ENCODE results near the gene ITGA1. TPM values are rescaled to one million over a fixed set of nuclear protein-coding genes. Genes with fewer than 3 reads are reported as not detected.

The ITGA1 gene
- total RNA-seq, 4 donors from 2014 or later: 2.4 to 10.7 (median 5.4) TPM

- intact Hi-C loops (cut with DNase I; ENCODE audit: low total_unique reads): no loop called here
- WGBS, 2 donors: 81 to 85% methylated on average over 3 of the region's 3 CpGs
- H3K4me3 ChIP-seq (ENCODE audit: low read depth, poor library complexity, severe bottlenecking): no peak overlapping the region
These were observed 61.8 kb downstream of the ITGA1 start for GRCh38 chr5:52849544-52849943.

GRCh38 chr5:52853650-52854049, 65.9 kb downstream of the ITGA1 start:
- H3K4me3 ChIP-seq (ENCODE audit: low read depth, poor library complexity, severe bottlenecking): no peak overlapping the region
- WGBS, 2 donors: 23 to 50% methylated on average over 2 of the region's 2 CpGs
- intact Hi-C loops (cut with DNase I; ENCODE audit: low total_unique reads): no loop called here
- no peak for TF ChIP-seq POLR2A (IDR thresholded peaks at IDR 0.05)
- no peak for TF ChIP-seq CTCF (IDR thresholded peaks at IDR 0.05)
- no peak for DNase-seq (ENCODE audit: low spot score in 2 of 2)

More at GRCh38 chr5:52849544-52849943, 61.8 kb downstream of the ITGA1 start:
- DNase-seq (ENCODE audit: low spot score in 2 of 2): no peak
- TF ChIP-seq POLR2A (IDR thresholded peaks at IDR 0.05) (no peak), CTCF (IDR thresholded peaks at IDR 0.05) (no peak)

GRCh38 chr5:52854301-52854700, 66.6 kb downstream of the ITGA1 start:
- WGBS, 2 donors: 60 to 61% methylated on average over 2 of the region's 2 CpGs
- intact Hi-C loops (cut with DNase I; ENCODE audit: low total_unique reads): no loop called here
- DNase-seq (ENCODE audit: low spot score in 2 of 2): no peak
- TF ChIP-seq CTCF (IDR thresholded peaks at IDR 0.05) (no peak), POLR2A (IDR thresholded peaks at IDR 0.05) (no peak)
- H3K4me3 ChIP-seq (ENCODE audit: low read depth, poor library complexity, severe bottlenecking): no peak overlapping the region

- H3K4me3 ChIP-seq (ENCODE audit: low read depth, poor library complexity, severe bottlenecking): no peak overlapping the region
- TF ChIP-seq POLR2A (IDR thresholded peaks at IDR 0.05) (no peak), CTCF (IDR thresholded peaks at IDR 0.05) (no peak)
- no peak for DNase-seq (ENCODE audit: low spot score in 2 of 2)
- WGBS, 2 donors: 83 to 90% methylated on average over 2 of the region's 2 CpGs
- intact Hi-C loops (cut with DNase I; ENCODE audit: low total_unique reads): no loop called here
These were observed 67.2 kb downstream of the ITGA1 start for GRCh38 chr5:52854949-52855348.

GRCh38 chr5:52856564-52856963, 68.8 kb downstream of the ITGA1 start:
- TF ChIP-seq POLR2A (IDR thresholded peaks at IDR 0.05): no peak
- TF ChIP-seq CTCF (IDR thresholded peaks at IDR 0.05): no peak
- no peak for DNase-seq (ENCODE audit: low spot score in 2 of 2)
- 92 to 93% methylated on average over 3 of the region's 3 CpGs for WGBS, 2 donors
- intact Hi-C loops (cut with DNase I; ENCODE audit: low total_unique reads): no loop called here
- no peak overlapping the region for H3K4me3 ChIP-seq (ENCODE audit: low read depth, poor library complexity, severe bottlenecking)

- intact Hi-C loops (cut with DNase I; ENCODE audit: low total_unique reads): no loop called here
- 81 to 84% methylated on average over 2 of the region's 2 CpGs for WGBS, 2 donors
- DNase-seq (ENCODE audit: low spot score in 2 of 2): no peak
- TF ChIP-seq POLR2A (IDR thresholded peaks at IDR 0.05) (no peak), CTCF (IDR thresholded peaks at IDR 0.05) (no peak)
- H3K4me3 ChIP-seq (ENCODE audit: low read depth, poor library complexity, severe bottlenecking): no peak overlapping the region
These were observed 71.9 kb downstream of the ITGA1 start for GRCh38 chr5:52859628-52860027.

All from lower leg skin (tissue), 4 donors.